HUES6 (cell line): ENCODE data around the gene PTH2.

Source experiments
- H3K27ac ChIP-seq: 2 replicates; pipeline ENCODE4 v1.7.0; 2013; ENCODE audit warnings: low read depth, mild to moderate bottlenecking, low read length, inconsistent platforms
- H3K27me3 ChIP-seq: 2 replicates; pipeline ENCODE4 v1.6.1; 2013; ENCODE audit warnings: low read length; ENCODE audit not compliant: control insufficient read depth, insufficient read depth
- H3K36me3 ChIP-seq: 2 replicates; pipeline ENCODE4 v1.6.1; 2013; ENCODE audit warnings: low read length; ENCODE audit not compliant: control insufficient read depth, insufficient read depth
- H3K4me1 ChIP-seq: 2 replicates; pipeline ENCODE4 v1.6.1; 2013; ENCODE audit warnings: low read length; ENCODE audit not compliant: control insufficient read depth, insufficient read depth
- H3K4me3 ChIP-seq: 2 replicates; pipeline ENCODE4 v1.5.1; 2013; ENCODE audit warnings: low read depth, low read length
- H3K9ac ChIP-seq: one replicate; pipeline ENCODE4 v1.6.1; 2013; ENCODE audit warnings: mild to moderate bottlenecking, low read length
- H3K9me3 ChIP-seq: 2 replicates; pipeline ENCODE4 v1.6.1; 2013; ENCODE audit warnings: low read depth, low read length; ENCODE audit not compliant: control insufficient read depth, insufficient read depth

Gene PTH2

GRCh38 chr19:49430172-49430677 is 7.0 kb upstream of the PTH2 start:
- H3K36me3 ChIP-seq: no peaks in the 10 kb centered on the region
- H3K9me3 ChIP-seq: no peaks in the 10 kb centered on the region
- H3K4me1 ChIP-seq: peaks cover 39% of the 10 kb centered on the region
- peaks cover 98% of the 10 kb centered on the region for H3K27me3 ChIP-seq
- no peak overlapping the region for H3K27ac ChIP-seq
- H3K4me3 ChIP-seq: no peak overlapping the region
- H3K9ac ChIP-seq: no peak overlapping the region

- Histone ChIP-seq H3K36me3 (no peaks in the 10 kb centered on the region), H3K27ac (no peak overlapping the region), H3K4me1 (peaks cover 38% of the 10 kb centered on the region), H3K27me3 (peaks cover 98% of the 10 kb centered on the region), H3K9ac (no peak overlapping the region), H3K9me3 (no peaks in the 10 kb centered on the region), H3K4me3 (peak overlapping the region; percentile 58)
Measured at GRCh38 chr19:49428547-49429451, 5.6 kb upstream of the PTH2 start.

- no peaks in the 10 kb centered on the region for H3K36me3 ChIP-seq
- H3K4me3 ChIP-seq: peak overlapping the region; percentile 58
- no peak overlapping the region for H3K9ac ChIP-seq
Measured at GRCh38 chr19:49427855-49428546, 4.8 kb upstream of the PTH2 start.

DNA sequence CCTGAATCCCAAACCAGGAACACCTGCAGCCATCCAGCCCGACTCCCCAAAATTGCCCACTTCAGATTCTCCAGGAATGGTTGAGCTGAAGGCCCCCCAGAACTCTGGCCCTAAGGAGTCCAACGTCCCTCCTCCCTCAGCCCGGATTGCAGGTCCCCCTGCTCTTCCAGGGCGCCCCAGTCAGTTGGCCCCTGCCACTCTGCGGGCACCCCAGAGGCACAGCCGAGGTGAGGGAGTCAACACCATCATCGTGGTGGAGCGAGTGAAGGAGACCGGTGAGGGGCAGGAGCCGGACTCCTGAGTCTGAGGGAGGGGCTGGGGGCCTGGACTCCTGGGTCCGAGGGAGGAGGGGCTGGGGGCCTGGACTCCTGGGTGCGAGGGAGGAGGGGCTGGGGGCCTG is 4.1 kb upstream of the PTH2 start:
- no peaks in the 10 kb centered on the region for H3K36me3 ChIP-seq
- no peaks in the 10 kb centered on the region for H3K9me3 ChIP-seq
- H3K9ac ChIP-seq: no peak overlapping the region
- peaks cover 38% of the 10 kb centered on the region for H3K4me1 ChIP-seq
- H3K4me3 ChIP-seq: no peak overlapping the region
- H3K27me3 ChIP-seq: peaks cover 98% of the 10 kb centered on the region
- no peak overlapping the region for H3K27ac ChIP-seq

More at GRCh38 chr19:49427855-49428546, 4.8 kb upstream of the PTH2 start:
- Histone ChIP-seq H3K27me3 (peaks cover 98% of the 10 kb centered on the region), H3K9me3 (no peaks in the 10 kb centered on the region), H3K4me1 (peaks cover 33% of the 10 kb centered on the region), H3K27ac (no peak overlapping the region)

- no peaks in the 10 kb centered on the region for H3K9me3 ChIP-seq
- H3K9ac ChIP-seq: no peak overlapping the region
- H3K4me3 ChIP-seq: peak overlapping the region; percentile 38
- no peak overlapping the region for H3K27ac ChIP-seq
- H3K27me3 ChIP-seq: peaks cover 99% of the 10 kb centered on the region
- no peaks in the 10 kb centered on the region for H3K36me3 ChIP-seq
- peaks cover 35% of the 10 kb centered on the region for H3K4me1 ChIP-seq
Measured at GRCh38 chr19:49425922-49426592, 2.8 kb upstream of the PTH2 start.

DNA sequence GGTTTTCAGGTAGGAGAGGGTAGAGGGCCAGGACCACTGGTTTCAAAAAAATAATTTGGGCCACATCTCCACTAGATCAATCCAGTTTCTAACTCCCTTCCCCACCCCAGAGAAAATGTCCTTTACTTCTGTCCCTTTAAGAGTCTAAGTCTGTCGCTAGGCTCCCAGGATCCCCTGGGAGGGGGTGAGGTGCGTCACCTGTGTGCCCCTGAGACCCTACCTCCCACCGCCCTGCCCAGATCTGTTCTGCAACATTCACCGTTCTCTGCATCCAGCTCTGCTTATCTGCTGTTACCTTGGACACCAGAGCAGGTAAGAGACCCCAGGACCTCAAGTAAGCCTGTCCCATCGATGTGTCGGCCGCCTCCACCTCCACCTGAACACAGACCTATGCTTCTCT is 1.9 kb upstream of the PTH2 start, which contains the start of gene GFY:
Gene GFY, plus strand, starts transcription at position 211 of the 400 bp plus-strand sequence. CDS start 1,043 bp downstream, outside the sequence.
- H3K27me3 ChIP-seq: peaks cover 98% of the 10 kb centered on the region
- H3K36me3 ChIP-seq: no peaks in the 10 kb centered on the region
- H3K4me1 ChIP-seq: peaks cover 42% of the 10 kb centered on the region
- peak within 1 kb of the TSS; percentile 38 for H3K4me3 ChIP-seq
- H3K9ac ChIP-seq: no peak within 1 kb of the TSS
- no peak within 1 kb of the TSS for H3K27ac ChIP-seq
- no peaks in the 10 kb centered on the region for H3K9me3 ChIP-seq

- Histone ChIP-seq H3K27ac (no peak overlapping the region), H3K4me1 (peaks cover 42% of the 10 kb centered on the region), H3K9ac (no peak overlapping the region), H3K9me3 (no peaks in the 10 kb centered on the region), H3K27me3 (peaks cover 92% of the 10 kb centered on the region), H3K36me3 (no peaks in the 10 kb centered on the region), H3K4me3 (peak overlapping the region; percentile 51; the same call in 1 of the 2 replicates)
Measured at GRCh38 chr19:49423985-49424303, 703 bp upstream of the PTH2 start.

GRCh38 chr19:49422407-49423070 is 702 bp downstream of the PTH2 start:
- H3K9me3 ChIP-seq: no peaks in the 10 kb centered on the region
- H3K27me3 ChIP-seq: peaks cover 83% of the 10 kb centered on the region
- no peak overlapping the region for H3K9ac ChIP-seq
- no peaks in the 10 kb centered on the region for H3K36me3 ChIP-seq
- H3K4me1 ChIP-seq: peaks cover 35% of the 10 kb centered on the region
- H3K4me3 ChIP-seq: peak overlapping the region; percentile 51
- H3K27ac ChIP-seq: no peak overlapping the region

DNA sequence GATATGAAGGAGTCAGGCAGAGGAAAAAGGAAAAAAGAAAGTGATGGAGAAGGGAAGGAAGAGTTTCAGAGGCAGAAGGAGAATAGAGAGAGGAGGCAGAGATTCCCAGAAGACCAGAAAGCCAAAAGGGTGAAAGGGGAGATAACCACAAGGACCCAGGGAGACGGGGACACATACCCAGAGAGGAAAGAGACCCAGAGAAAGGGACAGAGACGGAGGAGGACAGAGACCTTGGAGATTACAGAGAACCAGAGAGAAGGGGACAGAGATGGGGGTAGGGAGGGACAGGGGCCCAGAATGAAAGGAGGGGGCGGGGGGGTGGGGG is 1.4 kb downstream of the PTH2 start:
- Histone ChIP-seq H3K9ac (no peak overlapping the region), H3K4me1 (peaks cover 38% of the 10 kb centered on the region), H3K9me3 (no peaks in the 10 kb centered on the region), H3K27me3 (peaks cover 76% of the 10 kb centered on the region), H3K4me3 (no peak overlapping the region), H3K27ac (no peak overlapping the region), H3K36me3 (no peaks in the 10 kb centered on the region)

- H3K36me3 ChIP-seq: no peaks in the 10 kb centered on the region
- peaks cover 35% of the 10 kb centered on the region for H3K4me1 ChIP-seq
- H3K9ac ChIP-seq: no peak overlapping the region
- H3K27me3 ChIP-seq: peaks cover 70% of the 10 kb centered on the region
- no peak overlapping the region for H3K27ac ChIP-seq
- no peaks in the 10 kb centered on the region for H3K9me3 ChIP-seq
- H3K4me3 ChIP-seq: peak overlapping the region; percentile 35
Measured at GRCh38 chr19:49421039-49421877, 2.0 kb downstream of the PTH2 start.
